Measurements from ENCODE around the gene SPSB2. TPM values are rescaled to one million over a fixed set of nuclear protein-coding genes. Genes with fewer than 3 reads are reported as not detected.
A peak's percentile ranks its signal among the peaks of the same experiment; 100 is the strongest.
"Not testable (repeated sequence)": the region's sequence is repeated elsewhere in the genome, so short reads cannot be mapped to it uniquely, and the experiment has no call there.

SPSB2 gene
- total and polyA plus RNA-seq, 2 donors = 10.7 to 14.9 TPM

- not testable (repeated sequence) for DNase-seq (ENCODE audit: low read depth in 6 of 9, low spot score in 9 of 9); H3K9me3 ChIP-seq (ENCODE audit: control insufficient read depth in 2 of 2, insufficient read depth in 1 of 2, low read length in 1 of 2); H3K27me3 ChIP-seq (ENCODE audit: control insufficient read depth in 2 of 2, insufficient read depth in 1 of 2, low read length in 1 of 2)
- Histone ChIP-seq H3K4me3 (ENCODE audit: low read length in 2 of 2) (peak overlapping the region; percentile 81 to 82), H3K4me1 (ENCODE audit: control insufficient read depth in 2 of 2, insufficient read depth in 2 of 2, low read length in 2 of 2) (peaks cover 12 to 43% of the 10 kb centered on the region in 2 donors), H3K36me3 (ENCODE audit: control insufficient read depth in 2 of 2, insufficient read depth in 2 of 2, low read length in 1 of 2) (peaks cover 11 to 29% of the 10 kb centered on the region in 2 donors), H3K27ac (ENCODE audit: low read depth in 1 of 2, low read length in 1 of 2) (peak overlapping the region; percentile 67 to 88)
- 51% methylated on average over 9 of the region's 9 CpGs for WGBS
Observed at GRCh38 chr12:6874015-6874368, 889 bp upstream of the SPSB2 start.

- H3K4me3 ChIP-seq (ENCODE audit: low read length in 2 of 2) = peak overlapping the region; percentile 81 to 82
- no peaks in the 10 kb centered on the region for H3K27me3 ChIP-seq (ENCODE audit: control insufficient read depth in 2 of 2, insufficient read depth in 1 of 2, low read length in 1 of 2)
- H3K36me3 ChIP-seq (ENCODE audit: control insufficient read depth in 2 of 2, insufficient read depth in 2 of 2, low read length in 1 of 2) = peaks cover 11 to 29% of the 10 kb centered on the region in 2 donors
- peaks cover 15 to 54% of the 10 kb centered on the region in 2 donors for H3K4me1 ChIP-seq (ENCODE audit: control insufficient read depth in 2 of 2, insufficient read depth in 2 of 2, low read length in 2 of 2)
- peak overlapping the region; percentile 80 to 81 for H3K27ac ChIP-seq (ENCODE audit: low read depth in 1 of 2, low read length in 1 of 2)
- DNase-seq (ENCODE audit: low read depth in 6 of 9, low spot score in 9 of 9) = peak; percentile 48 to 88 (median 77)
- H3K9me3 ChIP-seq (ENCODE audit: control insufficient read depth in 2 of 2, insufficient read depth in 1 of 2, low read length in 1 of 2) = peaks cover 0 to 4% of the 10 kb centered on the region in 2 donors
- 7% methylated on average over 40 of the region's 40 CpGs for WGBS
Observed at GRCh38 chr12:6872073-6873048, 742 bp downstream of the SPSB2 start.

GRCh38 chr12:6871052-6871957 is 1.8 kb downstream of the SPSB2 start:
- no peaks in the 10 kb centered on the region for H3K27me3 ChIP-seq (ENCODE audit: control insufficient read depth in 2 of 2, insufficient read depth in 1 of 2, low read length in 1 of 2)

GRCh38 chr12:6870304-6870703 is 2.8 kb downstream of the SPSB2 start:
- not testable (repeated sequence) for DNase-seq (ENCODE audit: low read depth in 6 of 9, low spot score in 9 of 9); H3K27me3 ChIP-seq (ENCODE audit: control insufficient read depth in 2 of 2, insufficient read depth in 1 of 2, low read length in 1 of 2); H3K4me3 ChIP-seq (ENCODE audit: low read length in 2 of 2); H3K9me3 ChIP-seq (ENCODE audit: control insufficient read depth in 2 of 2, insufficient read depth in 1 of 2, low read length in 1 of 2); H3K27ac ChIP-seq (ENCODE audit: low read depth in 1 of 2, low read length in 1 of 2)
- 95% methylated on average over 4 of the region's 4 CpGs for WGBS
- peaks cover 18 to 62% of the 10 kb centered on the region in 2 donors for H3K4me1 ChIP-seq (ENCODE audit: control insufficient read depth in 2 of 2, insufficient read depth in 2 of 2, low read length in 2 of 2)
- peaks cover 18 to 38% of the 10 kb centered on the region in 2 donors for H3K36me3 ChIP-seq (ENCODE audit: control insufficient read depth in 2 of 2, insufficient read depth in 2 of 2, low read length in 1 of 2)

More at GRCh38 chr12:6871052-6871957, 1.8 kb downstream of the SPSB2 start:
- H3K4me1 ChIP-seq (ENCODE audit: control insufficient read depth in 2 of 2, insufficient read depth in 2 of 2, low read length in 2 of 2) = peaks cover 18 to 62% of the 10 kb centered on the region in 2 donors
- DNase-seq (ENCODE audit: low read depth in 6 of 9, low spot score in 9 of 9) = peak in 1 of 9 donors; percentile 34
- H3K36me3 ChIP-seq (ENCODE audit: control insufficient read depth in 2 of 2, insufficient read depth in 2 of 2, low read length in 1 of 2) = peaks cover 11 to 28% of the 10 kb centered on the region in 2 donors
- 88% methylated on average over 12 of the region's 12 CpGs for WGBS
- peaks cover 0 to 4% of the 10 kb centered on the region in 2 donors for H3K9me3 ChIP-seq (ENCODE audit: control insufficient read depth in 2 of 2, insufficient read depth in 1 of 2, low read length in 1 of 2)
- H3K4me3 ChIP-seq (ENCODE audit: low read length in 2 of 2) = peak overlapping the region in 1 of 2 donors; percentile 6
- peak overlapping the region in 1 of 2 donors; percentile 38 for H3K27ac ChIP-seq (ENCODE audit: low read depth in 1 of 2, low read length in 1 of 2)

DNA sequence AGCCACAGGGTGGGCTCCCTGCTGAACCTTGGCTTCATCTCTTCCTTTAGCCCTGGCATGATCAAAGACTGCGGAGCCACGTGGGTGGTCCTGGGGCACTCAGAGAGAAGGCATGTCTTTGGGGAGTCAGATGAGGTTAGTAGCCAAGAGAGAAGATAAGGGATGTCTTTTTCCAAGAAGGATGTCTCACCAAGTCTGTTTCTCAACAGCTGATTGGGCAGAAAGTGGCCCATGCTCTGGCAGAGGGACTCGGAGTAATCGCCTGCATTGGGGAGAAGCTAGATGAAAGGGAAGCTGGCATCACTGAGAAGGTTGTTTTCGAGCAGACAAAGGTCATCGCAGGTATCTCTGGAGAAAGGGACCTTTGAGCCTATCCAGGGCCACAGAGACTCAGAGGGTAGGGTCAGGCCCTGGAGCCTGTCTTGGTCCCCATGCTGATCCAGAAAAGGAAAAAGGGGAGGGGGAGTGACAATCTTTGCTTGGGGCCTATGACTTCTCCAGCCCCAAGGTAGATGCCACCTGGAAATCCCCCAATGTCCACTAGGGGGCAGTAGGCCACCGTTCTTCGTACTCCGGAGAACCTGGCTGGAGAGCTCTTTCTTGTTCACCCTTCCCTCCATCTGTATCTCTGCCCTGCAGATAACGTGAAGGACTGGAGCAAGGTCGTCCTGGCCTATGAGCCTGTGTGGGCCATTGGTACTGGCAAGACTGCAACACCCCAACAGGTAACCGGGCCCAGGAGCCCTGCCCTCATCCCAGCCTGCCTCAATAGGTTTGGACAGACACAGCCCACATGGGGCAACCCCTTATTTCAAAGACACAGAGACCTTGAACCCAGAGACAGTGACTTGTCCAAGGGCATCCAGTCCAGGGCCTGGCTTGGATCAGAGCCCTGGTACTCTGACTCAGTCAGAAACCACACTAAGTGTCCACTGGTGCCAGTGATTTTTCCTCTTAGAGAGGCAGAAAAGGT is 3.8 kb downstream of the SPSB2 start:
- peak overlapping the region in 1 of 2 donors; percentile 5 for H3K4me3 ChIP-seq (ENCODE audit: low read length in 2 of 2)
- WGBS = 55% methylated on average over 12 of the region's 12 CpGs
- H3K36me3 ChIP-seq (ENCODE audit: control insufficient read depth in 2 of 2, insufficient read depth in 2 of 2, low read length in 1 of 2) = peaks cover 26 to 46% of the 10 kb centered on the region in 2 donors
- peak overlapping the region in 1 of 2 donors; percentile 55 for H3K27ac ChIP-seq (ENCODE audit: low read depth in 1 of 2, low read length in 1 of 2)
- H3K4me1 ChIP-seq (ENCODE audit: control insufficient read depth in 2 of 2, insufficient read depth in 2 of 2, low read length in 2 of 2) = peaks cover 18 to 60% of the 10 kb centered on the region in 2 donors
- H3K27me3 ChIP-seq (ENCODE audit: control insufficient read depth in 2 of 2, insufficient read depth in 1 of 2, low read length in 1 of 2) = no peaks in the 10 kb centered on the region
- DNase-seq (ENCODE audit: low read depth in 6 of 9, low spot score in 9 of 9) = peak; percentile 61 to 92 (median 83)
- H3K9me3 ChIP-seq (ENCODE audit: control insufficient read depth in 2 of 2, insufficient read depth in 1 of 2, low read length in 1 of 2) = peaks cover 0 to 4% of the 10 kb centered on the region in 2 donors

DNA sequence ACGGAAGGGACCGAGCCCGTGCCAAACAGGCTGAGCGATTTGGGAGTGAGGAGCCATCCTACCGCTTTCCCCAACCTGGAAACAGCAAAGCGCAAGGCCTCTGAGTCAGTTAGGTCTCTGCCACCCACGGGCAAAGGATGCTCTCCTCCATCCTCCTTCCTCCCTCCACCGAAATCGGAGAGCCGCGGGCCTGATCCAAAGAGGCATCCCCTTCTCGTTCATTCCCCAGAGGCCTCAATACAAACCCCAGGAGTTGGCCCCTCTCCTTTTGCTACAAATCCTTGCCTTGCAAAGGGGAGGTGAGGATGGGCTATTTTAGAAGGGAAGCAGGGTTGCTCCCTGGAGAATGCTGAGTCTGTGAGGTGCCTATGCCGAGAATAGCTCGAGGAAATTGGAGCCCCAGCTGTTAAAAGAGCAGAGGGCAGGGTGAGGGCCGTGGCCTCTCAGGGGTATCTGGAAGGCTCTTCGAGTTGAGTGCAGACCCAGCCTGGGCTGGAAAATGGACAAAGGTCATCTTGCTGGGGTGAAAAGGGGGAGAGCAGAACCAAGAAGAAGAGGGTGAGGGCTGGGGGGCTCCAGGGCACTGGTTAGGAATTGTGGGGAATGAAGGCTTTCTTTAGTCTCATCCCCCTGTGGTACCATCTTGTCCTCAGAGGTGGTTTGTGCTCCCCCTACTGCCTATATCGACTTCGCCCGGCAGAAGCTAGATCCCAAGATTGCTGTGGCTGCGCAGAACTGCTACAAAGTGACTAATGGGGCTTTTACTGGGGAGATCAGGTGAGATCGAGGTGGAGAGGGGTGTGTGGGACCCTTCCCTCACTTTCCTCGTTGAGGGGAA is 4.7 kb downstream of the SPSB2 start:
- Histone ChIP-seq H3K27me3 (ENCODE audit: control insufficient read depth in 2 of 2, insufficient read depth in 1 of 2, low read length in 1 of 2) (no peaks in the 10 kb centered on the region), H3K36me3 (ENCODE audit: control insufficient read depth in 2 of 2, insufficient read depth in 2 of 2, low read length in 1 of 2) (peaks cover 32 to 55% of the 10 kb centered on the region in 2 donors), H3K4me1 (ENCODE audit: control insufficient read depth in 2 of 2, insufficient read depth in 2 of 2, low read length in 2 of 2) (peaks cover 15 to 51% of the 10 kb centered on the region in 2 donors), H3K4me3 (ENCODE audit: low read length in 2 of 2) (peak overlapping the region; percentile 57 to 78), H3K9me3 (ENCODE audit: control insufficient read depth in 2 of 2, insufficient read depth in 1 of 2, low read length in 1 of 2) (peaks cover 0 to 4% of the 10 kb centered on the region in 2 donors), H3K27ac (ENCODE audit: low read depth in 1 of 2, low read length in 1 of 2) (peak overlapping the region; percentile 82 to 92)
- WGBS = 19% methylated on average over 22 of the region's 22 CpGs
- peak in 2 of 9 donors; percentile 44 to 45 for DNase-seq (ENCODE audit: low read depth in 6 of 9, low spot score in 9 of 9)

GRCh38 chr12:6867413-6868210 is 5.5 kb downstream of the SPSB2 start, which contains the start of gene TPI1:
Gene TPI1, plus strand, starts transcription at chr12:6867531. Its CDS starts 36 bp downstream, at chr12:6867567.
- Histone ChIP-seq H3K9me3 (ENCODE audit: control insufficient read depth in 2 of 2, insufficient read depth in 1 of 2, low read length in 1 of 2) (peaks cover 0 to 2% of the 10 kb centered on the region in 2 donors), H3K4me1 (ENCODE audit: control insufficient read depth in 2 of 2, insufficient read depth in 2 of 2, low read length in 2 of 2) (peaks cover 15 to 47% of the 10 kb centered on the region in 2 donors), H3K4me3 (ENCODE audit: low read length in 2 of 2) (peak within 1 kb of the TSS; percentile 57 to 78), H3K36me3 (ENCODE audit: control insufficient read depth in 2 of 2, insufficient read depth in 2 of 2, low read length in 1 of 2) (peaks cover 37 to 62% of the 10 kb centered on the region in 2 donors), H3K27ac (ENCODE audit: low read depth in 1 of 2, low read length in 1 of 2) (peak within 1 kb of the TSS; percentile 82 to 92), H3K27me3 (ENCODE audit: control insufficient read depth in 2 of 2, insufficient read depth in 1 of 2, low read length in 1 of 2) (no peaks in the 10 kb centered on the region)
- WGBS = under 1% methylated on average over 86 of the region's 86 CpGs
- peak in 6 of 9 donors; percentile 45 to 79 (median 56) for DNase-seq (ENCODE audit: low read depth in 6 of 9, low spot score in 9 of 9)
